SHP77 (cell line): Measurements from ENCODE around the gene UGT1A9.
A peak's percentile ranks its signal among the peaks of the same experiment; 100 is the strongest.
"Not testable (repeated sequence)": the region's sequence is repeated elsewhere in the genome, so short reads cannot be mapped to it uniquely, and the experiment has no call there.

Experiments used
- DNase-seq, 2 experiments: peaks; one replicate each; lab custom pipeline; 2025; lab: John Stamatoyannopoulos, UW

Gene UGT1A9

GRCh38 chr2:233671290-233672161 lies at the start of gene UGT1A9:
Gene UGT1A9, plus strand, starts transcription at chr2:233671898. Its CDS starts 37 bp downstream, at chr2:233671935.
- DNase-seq = no peak

GRCh38 chr2:233627331-233628025 lies 44.2 kb upstream of the UGT1A9 start:
- DNase-seq = no peak

GRCh38 chr2:233636306-233636705 lies 35.4 kb upstream of the UGT1A9 start, which contains the start of gene UGT1A10:
Gene UGT1A10, plus strand, starts transcription at chr2:233636448. Its CDS starts 75 bp downstream, at chr2:233636523.
- not testable (repeated sequence) for DNase-seq

DNA sequence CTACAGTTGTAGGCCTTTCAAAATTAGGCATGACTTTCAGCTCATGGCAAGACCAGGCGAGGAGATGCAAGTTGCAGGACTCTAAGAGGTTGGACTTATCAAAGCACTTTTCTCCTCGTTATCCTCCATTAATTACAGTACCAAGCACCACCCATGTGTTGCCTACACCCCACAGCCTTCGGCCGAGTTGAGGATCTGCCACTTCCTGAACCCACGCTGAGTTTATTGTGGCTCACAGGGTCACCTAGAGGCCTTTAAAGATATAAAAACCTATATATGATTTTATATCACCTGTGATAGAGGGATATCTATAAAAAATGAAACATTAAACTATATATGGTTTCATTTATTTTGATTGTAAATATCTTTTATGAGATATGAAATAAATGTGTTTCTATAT lies 32.9 kb upstream of the UGT1A9 start:
- no peak for DNase-seq

DNA sequence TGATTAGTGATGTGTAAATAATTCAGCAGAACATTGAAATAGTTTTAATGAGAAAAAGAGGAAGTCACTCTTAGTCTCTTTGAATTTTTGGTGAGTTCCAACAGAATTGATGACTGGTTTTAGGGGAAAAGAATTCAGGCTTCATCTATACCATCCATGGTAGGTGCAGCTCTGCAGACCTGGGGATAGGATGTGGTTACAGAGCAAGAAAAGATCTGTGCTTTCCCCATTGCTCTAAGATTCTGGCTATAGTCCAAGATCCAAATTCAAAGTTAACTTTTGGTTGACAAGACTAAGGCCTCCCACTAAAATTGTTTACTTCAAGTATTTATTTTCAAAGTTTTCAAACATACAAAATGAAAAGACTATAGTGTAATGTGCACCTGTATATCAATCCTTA lies 31.8 kb upstream of the UGT1A9 start:
- DNase-seq = no peak

GRCh38 chr2:233643128-233643527 lies 28.6 kb upstream of the UGT1A9 start:
- DNase-seq = peak in 1 of 2 experiments; percentile 1

- not testable (repeated sequence) for DNase-seq
These were observed 25.7 kb upstream of the UGT1A9 start for GRCh38 chr2:233646033-233646432.

- DNase-seq = no peak
These were observed 20.7 kb upstream of the UGT1A9 start for GRCh38 chr2:233650981-233651380.

GRCh38 chr2:233651430-233651829 lies 20.3 kb upstream of the UGT1A9 start:
- DNase-seq = no peak

DNA sequence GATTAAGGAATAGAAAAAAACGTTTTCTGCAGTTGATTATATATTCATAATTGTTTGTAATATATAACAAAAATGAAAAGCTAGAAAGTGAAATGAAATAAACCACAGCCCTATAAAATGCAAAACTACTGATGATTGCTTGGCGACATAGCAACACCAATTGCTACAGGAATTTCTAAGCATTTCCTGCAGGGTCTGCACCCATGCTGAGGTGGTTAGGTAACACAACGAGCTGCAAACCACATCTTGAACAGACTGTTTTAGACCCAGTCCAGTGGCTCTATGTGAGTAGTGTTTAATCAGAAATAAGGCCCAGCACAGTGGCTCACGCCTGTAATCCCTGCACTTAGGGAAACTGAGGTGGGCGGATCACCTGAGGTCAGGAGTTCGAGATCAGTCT lies 17.2 kb upstream of the UGT1A9 start:
- DNase-seq = no peak

DNA sequence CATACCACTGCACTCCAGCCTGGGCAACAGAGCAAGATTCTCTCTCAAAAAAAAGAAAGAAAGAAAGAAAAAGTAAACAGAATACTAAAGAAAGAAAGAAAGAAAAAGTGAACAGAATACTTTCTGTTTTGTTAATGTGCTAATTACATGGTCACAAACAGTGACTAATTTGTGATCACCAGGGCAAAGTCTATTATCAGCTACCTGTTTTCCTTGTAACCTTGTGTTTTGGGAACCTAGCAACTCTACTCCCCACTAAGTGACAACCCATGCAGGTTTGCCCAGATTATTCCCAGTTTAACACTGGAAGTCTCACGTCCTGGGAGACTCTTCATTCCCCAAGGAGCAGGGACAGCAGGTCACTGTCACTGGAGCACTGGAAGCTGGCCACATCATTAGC lies 16.7 kb upstream of the UGT1A9 start:
- no peak for DNase-seq

DNA sequence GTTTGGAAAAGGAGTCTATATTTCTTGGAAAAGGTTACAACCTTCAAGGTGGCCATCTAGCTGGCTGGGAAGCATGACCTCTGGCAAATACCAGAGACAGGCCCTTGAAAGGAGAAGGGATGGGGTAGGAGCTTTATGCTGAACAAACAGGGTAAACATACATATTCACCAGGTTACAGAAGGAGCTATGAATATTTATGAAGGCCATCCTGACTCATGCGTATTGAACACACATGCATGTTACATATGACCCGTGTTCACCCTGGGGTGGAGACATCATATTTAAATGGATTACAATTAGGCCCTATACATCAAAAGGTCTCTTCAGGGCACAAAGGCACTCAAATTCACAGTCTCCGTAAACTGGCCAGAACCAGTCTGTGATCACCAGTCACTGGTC lies 15.8 kb upstream of the UGT1A9 start:
- DNase-seq = not testable (repeated sequence)

- no peak for DNase-seq
These were observed 15.3 kb upstream of the UGT1A9 start for GRCh38 chr2:233656443-233656842.

GRCh38 chr2:233658610-233659009 lies 13.1 kb upstream of the UGT1A9 start:
- DNase-seq = no peak

GRCh38 chr2:233663911-233664310 lies 7.8 kb upstream of the UGT1A9 start:
- DNase-seq = no peak

DNA sequence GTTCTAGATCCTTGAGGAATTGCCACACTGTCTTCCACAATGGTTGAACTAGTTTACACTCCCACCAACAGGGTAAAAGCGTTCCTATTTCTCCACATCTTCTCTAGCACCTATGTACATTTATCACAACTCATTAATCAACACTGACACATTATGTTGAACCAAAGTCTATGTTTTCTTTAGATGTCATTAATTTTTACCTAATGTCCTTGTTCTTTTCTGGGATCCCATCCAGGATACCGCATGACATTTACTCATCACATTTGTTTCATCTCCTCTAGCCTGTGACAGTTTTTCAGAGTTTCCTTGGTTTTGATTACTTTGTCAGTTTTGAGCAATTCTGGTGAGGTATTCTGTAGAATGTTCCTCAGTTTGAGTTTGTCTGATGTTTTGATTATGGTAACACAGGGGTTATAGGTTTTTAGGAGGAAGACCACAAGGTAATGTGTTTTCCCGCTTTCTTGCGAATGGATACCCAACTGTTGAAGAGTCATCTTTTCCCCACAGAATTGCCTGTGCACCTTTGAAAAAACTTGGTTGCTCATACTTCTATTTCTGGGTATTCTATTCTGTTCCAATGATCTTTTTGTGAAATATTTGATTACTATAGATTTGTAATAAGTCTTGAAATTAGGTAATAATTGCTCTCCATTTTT lies 3.0 kb upstream of the UGT1A9 start:
- DNase-seq = no peak

DNA sequence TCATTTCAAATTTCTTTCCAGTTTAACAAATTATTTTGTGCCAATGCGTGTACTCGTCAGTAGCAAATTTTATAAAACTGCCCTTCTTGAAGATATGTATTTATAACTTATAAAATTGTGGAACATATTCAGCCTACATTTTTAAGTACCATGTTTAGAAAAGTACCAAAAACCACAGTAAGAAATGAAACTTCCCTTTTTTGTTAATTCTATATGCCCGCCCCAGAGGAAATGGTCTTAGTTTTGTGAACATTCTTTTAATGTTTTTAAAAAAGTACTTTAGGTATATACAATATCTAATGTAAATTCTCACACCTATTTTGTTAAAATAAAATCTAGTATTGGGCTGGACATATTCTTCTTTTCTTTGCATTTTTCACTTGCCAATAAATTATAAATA lies 1.2 kb downstream of the UGT1A9 start:
- DNase-seq = no peak

DNA sequence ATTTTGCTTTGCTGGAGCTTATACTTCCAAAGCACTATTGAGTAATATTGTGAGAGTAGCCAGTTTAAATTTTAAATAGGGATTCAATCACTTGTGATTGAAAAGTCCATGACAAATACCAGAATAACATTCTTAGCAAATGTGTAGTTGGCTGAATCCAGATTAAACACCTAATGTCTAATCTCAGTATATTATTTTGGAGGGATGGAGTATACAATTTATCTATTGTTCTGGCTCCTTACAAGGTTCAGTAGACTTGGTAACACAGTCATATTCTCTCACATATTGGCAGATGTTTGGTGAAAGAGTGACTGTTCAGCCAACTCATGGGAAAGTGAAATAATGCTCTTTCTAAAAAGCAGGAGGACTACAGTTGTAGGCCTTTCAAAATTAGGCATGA lies 2.2 kb downstream of the UGT1A9 start:
- DNase-seq = no peak

DNA sequence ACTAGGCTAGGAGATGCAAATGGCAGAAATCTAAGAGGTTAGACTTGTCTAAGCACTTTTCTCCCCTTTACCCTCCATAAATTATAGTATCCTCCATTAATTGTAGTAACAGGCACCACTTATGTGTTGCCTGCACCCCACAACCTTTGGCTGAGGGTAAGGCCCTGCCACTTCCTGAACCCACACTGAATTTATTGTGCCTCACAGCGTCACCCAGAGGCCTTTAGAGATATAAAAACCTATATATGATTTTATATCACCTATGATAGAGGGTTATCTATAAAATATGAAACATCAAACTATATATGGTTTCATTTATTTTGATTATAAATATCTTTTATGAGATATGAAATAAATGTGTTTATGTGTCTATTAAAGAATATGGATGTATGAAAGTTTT lies 2.6 kb downstream of the UGT1A9 start:
- no peak for DNase-seq

DNA sequence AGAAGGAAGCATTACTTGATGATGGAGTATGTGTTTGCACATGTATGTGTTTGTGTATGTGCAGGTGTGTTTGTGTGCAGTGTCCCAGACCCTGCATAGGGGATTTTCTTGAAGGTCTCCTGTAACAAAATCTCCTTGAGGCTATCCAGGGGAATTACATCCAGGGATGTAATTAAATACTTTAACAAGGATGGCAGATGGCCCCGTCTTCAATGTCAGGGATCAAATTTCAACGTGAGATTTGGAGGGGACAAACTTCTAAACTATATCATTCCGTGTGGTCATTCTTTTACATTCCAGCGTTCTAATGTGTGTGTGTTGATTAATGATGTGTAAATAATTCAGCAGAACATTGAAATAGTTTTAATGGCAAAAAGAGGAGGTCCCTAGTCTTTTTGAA lies 3.3 kb downstream of the UGT1A9 start:
- no peak for DNase-seq

DNA sequence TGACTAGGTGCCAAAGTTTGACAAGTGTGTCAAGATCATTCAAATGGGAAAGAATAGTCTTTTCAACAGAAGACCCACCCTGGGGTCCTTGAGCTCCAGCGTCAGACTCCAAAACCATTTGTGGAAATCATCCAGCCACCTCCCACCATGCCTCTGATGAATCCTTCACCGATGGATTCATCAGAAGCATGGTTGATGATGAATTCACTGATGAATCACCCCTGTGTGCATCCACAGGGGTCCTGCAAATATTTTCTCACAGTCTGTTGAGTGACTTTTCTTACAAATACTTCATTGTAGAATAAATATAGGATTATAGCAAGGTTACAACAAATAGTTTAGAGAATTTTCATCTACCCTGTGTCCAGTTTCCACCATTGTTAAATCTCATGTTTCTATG lies 4.3 kb downstream of the UGT1A9 start:
- no peak for DNase-seq

GRCh38 chr2:233679196-233679595 lies 7.5 kb downstream of the UGT1A9 start:
- no peak for DNase-seq
